ENCODE data around the gene HOXD10.

Gene HOXD10

DNA sequence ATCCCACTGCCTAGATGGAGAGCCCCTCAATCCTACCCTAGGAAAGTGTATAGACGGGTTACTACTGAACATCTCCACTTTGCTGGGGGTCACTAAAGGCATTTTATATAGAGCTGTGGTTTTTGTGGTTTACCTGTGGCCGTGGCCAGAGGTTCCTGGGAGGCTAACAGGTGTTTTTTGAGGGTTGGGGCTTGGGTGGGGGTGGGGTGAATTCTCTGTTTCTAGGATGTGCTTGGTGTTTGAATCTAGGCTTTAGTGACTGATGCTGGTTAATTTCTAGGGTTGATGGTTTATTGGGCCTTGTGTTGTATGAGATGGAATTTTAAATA, 20.6 kb downstream of the HOXD10 start:
- DNase-seq = no peak

GRCh38 chr2:176137906-176138305, 21.3 kb downstream of the HOXD10 start:
- DNase-seq = no peak

DNA sequence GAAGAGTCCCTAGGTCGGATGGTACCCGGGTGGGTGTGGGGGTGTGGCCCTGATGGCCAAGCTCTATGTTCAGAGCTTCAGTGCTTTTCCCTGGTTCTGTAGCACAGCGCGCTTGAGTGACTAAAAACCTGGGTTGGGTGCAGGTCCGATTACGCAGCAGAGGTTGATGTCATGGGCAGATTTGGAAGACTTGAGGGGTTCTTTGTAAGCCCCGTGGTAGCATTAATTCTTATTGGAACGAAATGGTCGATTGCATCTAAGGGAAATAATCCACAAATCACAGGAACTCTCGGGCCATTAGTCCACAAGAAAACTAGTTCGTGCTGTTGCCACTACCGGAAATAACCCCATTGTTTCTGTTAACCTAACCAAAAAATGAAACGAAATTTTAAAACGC, 21.9 kb downstream of the HOXD10 start:
- DNase-seq = no peak

- no peak for DNase-seq
Measured at GRCh38 chr2:176138923-176139660, 22.5 kb downstream of the HOXD10 start.

DNA sequence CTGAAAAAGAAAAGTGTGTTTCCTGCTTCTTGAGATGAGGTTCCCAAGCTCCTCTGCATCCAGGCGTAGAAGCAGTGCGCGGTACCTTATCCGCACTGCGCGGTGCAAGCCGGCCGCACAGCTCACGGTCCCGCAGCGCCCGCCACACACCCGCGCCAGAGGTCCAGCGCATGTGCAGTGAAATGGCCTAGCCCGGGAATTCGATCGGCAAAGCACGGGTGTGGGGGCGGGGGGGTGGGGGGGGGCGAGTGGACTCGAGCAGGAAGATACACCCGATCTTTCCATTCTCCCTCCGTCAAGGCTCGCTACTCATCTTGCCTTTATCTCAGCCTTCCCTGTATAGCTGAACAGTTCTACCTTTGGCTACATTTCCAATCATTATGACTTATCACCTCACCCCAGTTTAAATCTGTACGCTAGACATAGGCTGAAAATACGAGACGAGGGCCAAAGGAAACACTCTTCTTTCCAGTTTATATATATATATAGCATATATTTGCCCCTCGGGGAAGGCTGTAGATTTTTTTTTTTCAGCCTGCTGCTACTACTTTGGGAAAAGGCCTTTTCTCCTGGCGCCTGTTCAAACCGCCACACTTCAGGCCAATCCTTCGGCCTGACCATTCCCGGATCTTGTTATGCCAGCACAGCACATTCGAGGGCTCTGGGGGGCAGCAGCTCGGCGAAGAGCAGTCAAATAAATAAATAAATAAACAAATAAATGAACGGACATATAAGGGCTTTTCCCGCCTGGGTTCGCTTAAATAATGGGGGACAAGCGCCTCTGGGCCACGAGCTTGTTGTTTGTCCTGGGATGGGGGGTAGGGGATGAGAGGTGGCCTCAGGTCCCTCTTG, 23.3 kb downstream of the HOXD10 start:
- no peak for DNase-seq

DNA sequence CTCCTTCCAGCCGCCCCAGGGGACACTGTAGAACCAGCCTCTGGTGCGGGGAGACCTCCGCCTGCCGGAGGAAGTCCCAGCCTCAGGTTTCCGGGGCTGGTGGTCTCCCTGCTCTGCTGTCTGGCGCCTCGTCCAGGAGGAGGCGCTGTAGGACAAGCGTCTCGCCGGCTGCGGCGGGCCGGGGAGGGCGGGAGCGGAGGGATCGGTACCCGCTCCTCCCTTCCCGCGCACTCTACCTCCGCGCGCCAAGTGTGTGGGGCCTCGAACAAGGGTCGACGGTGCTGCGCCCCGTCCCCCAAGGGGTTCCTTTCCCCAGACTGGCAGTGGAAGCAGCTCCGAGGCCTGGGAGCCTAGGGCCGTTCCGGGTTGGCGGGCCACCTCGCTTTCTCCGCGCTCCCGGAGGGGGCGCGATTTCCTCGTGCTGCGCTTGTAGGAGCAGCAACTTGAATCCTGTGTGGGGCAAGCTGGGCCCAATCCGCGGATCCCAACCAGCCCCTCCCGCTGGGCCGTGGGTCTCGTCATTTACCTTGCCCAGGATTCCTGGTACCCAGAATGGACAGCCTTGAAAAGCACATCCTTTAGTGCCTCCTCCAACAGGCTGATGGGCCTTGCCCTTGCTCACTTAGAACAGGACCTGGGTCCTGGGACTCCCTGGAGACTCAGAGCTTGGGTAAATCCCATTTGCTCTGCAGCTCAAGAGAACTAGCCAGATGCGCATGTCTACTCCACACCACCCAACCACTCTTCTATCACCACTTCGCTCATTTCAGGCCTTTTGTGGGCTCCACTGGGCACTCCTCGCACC, 24.1 kb downstream of the HOXD10 start:
- peak; percentile 43 for DNase-seq

DNA sequence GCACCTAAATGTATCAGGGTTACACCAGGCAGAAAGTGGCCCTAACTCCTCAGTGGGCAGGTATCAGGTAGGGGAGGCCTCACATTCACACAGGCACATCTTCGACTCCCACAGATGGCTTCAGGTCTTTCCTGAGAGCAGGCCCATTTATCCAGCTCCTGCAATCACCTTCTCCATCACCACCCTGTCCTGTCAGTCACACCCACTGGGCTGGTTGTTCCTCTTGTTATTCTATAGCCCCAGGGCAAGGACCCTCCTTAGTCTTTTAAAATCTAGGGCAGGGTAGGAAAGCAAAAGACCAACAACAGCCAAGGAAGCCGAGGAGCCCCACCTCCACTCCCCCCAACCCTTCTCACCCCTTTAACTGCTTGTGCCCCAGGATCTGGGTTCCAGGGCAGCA, 25.7 kb downstream of the HOXD10 start:
- no peak for DNase-seq

GRCh38 chr2:176145085-176145969, 28.7 kb downstream of the HOXD10 start:
- DNase-seq = no peak

DNA sequence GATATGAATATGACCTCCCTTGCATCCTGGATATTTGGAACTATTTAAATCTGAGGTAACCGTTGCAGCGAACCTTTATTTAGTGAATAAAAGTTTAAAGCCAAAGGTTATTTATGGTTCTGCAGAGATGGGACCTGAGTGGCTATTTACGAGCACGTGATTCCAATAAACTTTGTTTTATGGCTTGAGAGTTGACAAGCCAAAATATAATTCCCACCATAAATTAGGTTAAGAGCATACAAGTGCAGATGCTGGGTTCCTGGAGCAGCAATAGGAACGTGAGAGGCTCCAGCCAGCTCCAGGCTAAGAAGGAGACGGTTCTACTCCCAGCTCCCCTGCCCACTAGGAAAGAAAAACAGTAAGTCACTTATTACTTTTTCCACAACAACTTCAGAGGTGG, 29.5 kb downstream of the HOXD10 start:
- no peak for DNase-seq

DNA sequence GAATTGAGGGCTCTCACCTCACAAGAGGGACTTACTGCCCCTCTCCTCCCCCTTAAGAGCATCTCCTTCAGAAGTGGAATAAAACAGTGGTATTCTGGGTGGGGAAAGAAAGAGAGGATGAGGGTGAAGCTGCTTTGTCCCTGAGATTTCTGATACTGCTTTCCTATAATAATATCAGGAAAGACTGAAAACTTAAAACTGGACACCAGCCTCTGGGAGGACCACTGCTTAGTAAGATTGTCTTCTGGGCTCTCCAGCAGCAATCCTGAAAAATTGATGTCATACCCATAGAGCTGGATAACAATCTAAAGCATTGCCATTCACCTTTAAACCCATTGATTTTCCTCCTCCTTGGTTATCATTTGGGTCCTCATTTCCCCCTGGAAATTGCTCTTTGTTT, 30.1 kb downstream of the HOXD10 start:
- no peak for DNase-seq

- no peak for DNase-seq
Measured at GRCh38 chr2:176147210-176147799, 30.7 kb downstream of the HOXD10 start.

DNA sequence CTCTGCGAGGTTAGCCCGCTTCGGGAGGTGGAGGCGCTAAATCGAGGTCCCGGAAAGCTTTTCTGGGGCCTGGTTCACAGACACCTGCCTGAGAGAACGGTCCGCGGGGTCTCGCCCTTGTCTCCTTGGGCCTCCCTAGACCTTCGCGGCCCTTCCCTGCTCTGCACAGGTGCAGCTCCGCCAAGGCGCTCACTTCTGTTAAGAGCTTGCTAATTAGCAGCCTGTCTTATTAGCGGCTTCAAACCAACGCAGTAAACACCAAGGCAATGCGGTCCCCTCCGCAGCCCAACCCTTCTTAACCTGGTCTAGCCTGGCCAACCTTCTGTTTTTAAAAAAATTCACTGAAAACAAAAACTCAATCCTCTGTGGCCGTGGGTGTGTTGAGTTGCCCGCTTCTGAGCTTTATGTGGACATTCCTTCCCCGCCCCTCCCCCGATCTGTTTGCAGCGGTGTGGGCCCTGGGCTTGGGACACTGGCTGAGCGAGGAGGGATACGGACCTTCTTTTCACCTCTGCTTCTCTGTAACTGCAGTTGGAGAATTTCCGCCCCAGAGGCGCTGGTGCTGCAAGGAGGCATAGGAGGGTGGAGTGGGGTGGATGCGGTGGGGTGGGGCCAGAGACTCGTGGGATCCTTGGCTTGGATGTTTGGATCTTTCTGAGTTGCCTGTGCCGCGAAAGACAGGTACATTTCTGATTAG, 31.4 kb downstream of the HOXD10 start:
- no peak for DNase-seq

GRCh38 chr2:176148751-176149421, 32.3 kb downstream of the HOXD10 start:
- DNase-seq = no peak

DNA sequence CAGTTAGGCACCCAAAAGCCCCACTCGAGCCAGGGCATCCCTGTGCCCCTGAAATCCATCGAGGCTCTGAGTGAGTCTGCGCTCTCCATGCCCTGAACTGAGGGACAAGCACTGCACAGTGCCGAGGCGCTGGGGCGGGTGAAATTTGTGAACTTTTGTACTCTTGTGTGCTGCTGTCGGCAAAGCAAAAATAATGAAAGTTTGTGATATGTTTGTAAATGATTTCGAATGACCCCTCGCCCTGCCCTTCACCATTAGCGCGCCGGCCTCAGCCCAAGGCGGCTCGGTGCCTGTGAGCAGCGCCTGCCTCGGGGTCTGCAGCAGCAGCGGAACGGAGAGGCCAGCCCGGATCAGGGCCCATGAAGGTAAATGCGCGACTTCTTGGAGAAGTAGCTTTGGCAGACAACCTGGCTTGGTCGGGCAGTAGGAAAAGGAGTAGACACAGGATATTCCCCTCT, 32.9 kb downstream of the HOXD10 start:
- no peak for DNase-seq

GRCh38 chr2:176149939-176150583, 33.5 kb downstream of the HOXD10 start:
- no peak for DNase-seq

DNA sequence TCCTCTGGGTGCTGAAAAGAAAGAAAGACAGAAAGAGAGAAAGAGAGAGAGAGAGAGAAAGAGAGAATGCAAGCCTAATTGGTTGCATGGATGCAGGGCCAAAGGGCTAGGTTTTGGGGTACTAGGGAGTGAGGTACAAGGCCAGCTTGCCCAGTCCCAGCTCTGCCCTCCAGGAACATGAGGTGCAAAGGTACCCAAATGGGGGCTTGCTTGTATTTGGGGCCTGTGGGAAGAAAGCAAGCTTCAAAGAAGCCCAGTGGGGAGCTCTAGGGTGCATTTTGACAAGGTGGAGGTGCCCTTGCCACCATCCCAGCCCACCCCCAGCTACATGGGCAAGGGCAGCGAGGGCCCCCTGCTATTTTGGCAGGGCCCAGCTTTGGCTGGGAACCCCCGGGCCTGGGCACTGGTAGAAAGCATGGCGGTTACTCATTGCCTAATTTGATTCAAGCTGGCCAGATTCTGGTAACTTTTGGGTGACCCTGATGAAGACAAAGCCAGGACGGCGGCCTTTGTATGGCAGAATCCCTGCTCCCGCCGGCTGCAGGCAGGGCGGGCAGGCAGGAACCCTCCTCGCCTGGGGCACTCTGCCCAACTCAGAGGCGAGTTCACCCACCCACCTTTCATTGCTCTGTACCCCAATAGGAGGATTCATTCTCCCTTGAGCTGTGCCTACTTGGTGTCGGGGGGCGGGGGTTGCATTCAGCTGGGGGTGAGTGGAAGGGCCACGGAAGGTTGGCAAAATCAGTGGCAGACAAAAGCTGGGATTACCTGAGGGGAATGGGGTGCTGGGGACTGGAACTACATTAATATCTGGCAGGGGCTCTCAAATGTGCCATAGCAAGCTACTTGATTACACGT, 34.2 kb downstream of the HOXD10 start:
- DNase-seq = no peak

DNA sequence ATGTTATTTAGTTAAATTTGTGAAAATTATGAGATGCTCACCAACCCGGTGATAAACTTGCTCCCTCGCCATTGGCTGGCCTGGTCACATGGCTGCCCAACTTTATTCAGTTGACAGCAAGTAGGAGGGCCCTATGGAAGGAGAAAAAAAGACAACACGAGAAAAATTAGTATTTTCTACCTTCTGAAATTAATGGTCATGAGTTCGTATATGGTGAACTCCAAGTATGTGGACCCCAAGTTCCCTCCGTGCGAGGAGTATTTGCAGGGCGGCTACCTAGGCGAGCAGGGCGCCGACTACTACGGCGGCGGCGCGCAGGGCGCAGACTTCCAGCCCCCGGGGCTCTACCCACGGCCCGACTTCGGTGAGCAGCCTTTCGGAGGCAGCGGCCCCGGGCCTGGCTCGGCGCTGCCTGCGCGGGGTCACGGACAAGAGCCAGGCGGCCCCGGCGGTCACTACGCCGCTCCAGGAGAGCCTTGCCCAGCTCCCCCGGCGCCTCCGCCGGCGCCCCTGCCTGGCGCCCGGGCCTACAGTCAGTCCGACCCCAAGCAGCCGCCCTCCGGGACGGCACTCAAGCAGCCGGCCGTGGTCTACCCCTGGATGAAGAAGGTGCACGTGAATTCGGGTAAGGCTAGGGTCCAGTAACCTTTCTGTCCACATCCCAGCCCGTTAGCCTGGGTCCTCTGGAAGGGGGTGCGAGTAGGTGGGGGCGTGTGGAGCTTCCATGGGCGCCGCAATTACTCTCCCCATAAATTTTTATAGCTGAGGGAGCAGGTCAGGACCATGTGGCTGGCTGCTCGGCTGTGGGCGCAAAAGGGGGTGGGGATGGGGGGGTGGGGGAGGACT, 35.1 kb downstream of the HOXD10 start, which contains the start of gene HOXD4:
TSS of gene HOXD4 (plus strand) at position 109 of the 846 bp plus-strand sequence. CDS start at position 193, 84 bp downstream.
- DNase-seq = no peak
